ENCODE results near the gene GTPBP10.
"Not testable (repeated sequence)": the region's sequence is repeated elsewhere in the genome, so short reads cannot be mapped to it uniquely, and the experiment has no call there.

GTPBP10 gene

GRCh38 chr7:90346336-90347125 lies at the start of gene GTPBP10:
GTPBP10 (plus strand) TSS chr7:90346716; CDS start chr7:90346742, 26 bp downstream.
- peak; percentile 90 to 91 for DNase-seq (ENCODE audit: low read depth in 2 of 2)

- DNase-seq (ENCODE audit: low read depth in 2 of 2): no peak
Observed at GRCh38 chr7:90298145-90299038, 48.1 kb upstream of the GTPBP10 start.

GRCh38 chr7:90303241-90303640 lies 43.3 kb upstream of the GTPBP10 start:
- no peak for DNase-seq (ENCODE audit: low read depth in 2 of 2)

GRCh38 chr7:90309872-90310271 lies 36.6 kb upstream of the GTPBP10 start:
- DNase-seq (ENCODE audit: low read depth in 2 of 2): no peak

- no peak for DNase-seq (ENCODE audit: low read depth in 2 of 2)
Observed at GRCh38 chr7:90311175-90311574, 35.3 kb upstream of the GTPBP10 start.

- DNase-seq (ENCODE audit: low read depth in 2 of 2): no peak
Observed at GRCh38 chr7:90312745-90313144, 33.8 kb upstream of the GTPBP10 start.

- no peak for DNase-seq (ENCODE audit: low read depth in 2 of 2)
Observed at GRCh38 chr7:90313907-90314306, 32.6 kb upstream of the GTPBP10 start.

GRCh38 chr7:90320014-90320413 lies 26.5 kb upstream of the GTPBP10 start:
- no peak for DNase-seq (ENCODE audit: low read depth in 2 of 2)

- no peak for DNase-seq (ENCODE audit: low read depth in 2 of 2)
Observed at GRCh38 chr7:90320418-90320800, 26.1 kb upstream of the GTPBP10 start.

- DNase-seq (ENCODE audit: low read depth in 2 of 2): no peak
Observed at GRCh38 chr7:90320801-90321494, 25.6 kb upstream of the GTPBP10 start, which contains the start of gene FAM237B. FAM237B (minus strand) TSS chr7:90321304; CDS start chr7:90319748, 1,556 bp downstream.

GRCh38 chr7:90322837-90323236 lies 23.7 kb upstream of the GTPBP10 start:
- DNase-seq (ENCODE audit: low read depth in 2 of 2): no peak

- no peak for DNase-seq (ENCODE audit: low read depth in 2 of 2)
Observed at GRCh38 chr7:90326500-90326899, 20.0 kb upstream of the GTPBP10 start.

GRCh38 chr7:90334193-90334843 lies 12.2 kb upstream of the GTPBP10 start:
- no peak for DNase-seq (ENCODE audit: low read depth in 2 of 2)

- not testable (repeated sequence) for DNase-seq (ENCODE audit: low read depth in 2 of 2)
Observed at GRCh38 chr7:90334926-90335325, 11.6 kb upstream of the GTPBP10 start.

- DNase-seq (ENCODE audit: low read depth in 2 of 2): no peak
Observed at GRCh38 chr7:90337106-90337505, 9.4 kb upstream of the GTPBP10 start.

- no peak for DNase-seq (ENCODE audit: low read depth in 2 of 2)
Observed at GRCh38 chr7:90345016-90345415, 1.5 kb upstream of the GTPBP10 start.

GRCh38 chr7:90345595-90346335 lies 751 bp upstream of the GTPBP10 start:
- DNase-seq (ENCODE audit: low read depth in 2 of 2): no peak

GRCh38 chr7:90347759-90348158 lies 1.2 kb downstream of the GTPBP10 start:
- DNase-seq (ENCODE audit: low read depth in 2 of 2): no peak

GRCh38 chr7:90349305-90349704 lies 2.8 kb downstream of the GTPBP10 start:
- DNase-seq (ENCODE audit: low read depth in 2 of 2): no peak

- DNase-seq (ENCODE audit: low read depth in 2 of 2): not testable (repeated sequence)
Observed at GRCh38 chr7:90350032-90350431, 3.5 kb downstream of the GTPBP10 start.

GRCh38 chr7:90351987-90352386 lies 5.5 kb downstream of the GTPBP10 start:
- DNase-seq (ENCODE audit: low read depth in 2 of 2): no peak

All from stimulated activated CD4-positive, alpha-beta T cell treated with anti-CD3 and anti-CD28 coated beads, Interleukin-4, amount 100 ng/mL, for 48 hours (primary cell).